Heart left ventricle (tissue), 13 donors: ENCODE measurements around the gene ZRANB1.

ENCODE experiments used
- CTCF ChIP-seq, 12 donors: fragments of 200-600 bp; sonication (generic) in 4 of 12; IDR thresholded peaks; one replicate each; pipeline versions ENCODE4 v1.5.0 to v1.8.0; 2018 to 2022; ENCODE audit warnings: antibody characterized with exemption in 12 of 12, mild to moderate bottlenecking in 5 of 12
- POLR2A ChIP-seq, 2 donors: fragments of 450-650 bp; IDR thresholded peaks; one replicate each; pipeline ENCODE4 v1.6.1; 2017; ENCODE audit warnings: antibody characterized with exemption in 2 of 2, mild to moderate bottlenecking in 2 of 2, moderate library complexity in 2 of 2
- donor health status: ischemic (EF 13 %, LVEDD 7.1; RV severe dilation, severe dysfunction).
- donor health status: DM: no; HTN: yes; CAD: no.
- donor health status: DM: no; HTN: no; CAD: no.
- donor health status: ischemic (EF 25% LVEDD 6.9; RV normal size, moderate dysfunction).
- donor health status: ischemic (EF 25% LVEDD 5.7; RV mildly dilated, moderate dysfunction).
- donor health status: ischemic (EF 35%, LVEDD 5.7; RV mildly dilated, moderate dysfunction).
- donor health status: nonischemic (EF 11% LVEDD 7.7; RV severe dilation, severe dysfunction).
- donor health status: DM: yes; HTN: yes; CAD: no.
- donor health status: PGD.
- donor health status: ischemic (EF 29% LVEDD 5.4; RV normal size, mild dysfunction).
- donor health status: nonischemic (EF 23%, LVEDD 6.1; RV moderate dilation, normal function).

- no peak for TF ChIP-seq CTCF (IDR thresholded peaks at IDR 0.05)
- no peak for TF ChIP-seq POLR2A (IDR thresholded peaks at IDR 0.05)
These were observed 5.0 kb downstream of the ZRANB1 start for GRCh38 chr10:124946945-124947344.
